MM.1S (cell line): ENCODE results near the gene EFCAB5.

Source experiments
- DNase-seq: peaks from one replicate; pipeline ENCODE4 v3.0.0-alpha.2; 2015
- H2AFZ ChIP-seq: fragments of 300-600 bp; sonication (generic); 2 replicates; pipeline ENCODE4 v1.6.0; 2016; ENCODE audit warnings: antibody characterized with exemption, low read length
- H3F3A ChIP-seq: fragments of 300-600 bp; sonication (generic); 2 replicates; pipeline ENCODE4 v1.6.1; 2016; ENCODE audit warnings: mild to moderate bottlenecking, antibody characterized with exemption, low read length, moderate library complexity, mixed read lengths; ENCODE audit not compliant: insufficient read depth
- H3K27ac ChIP-seq: fragments of 300-600 bp; sonication (generic); 2 replicates; pipeline ENCODE4 v1.5.1; 2016; ENCODE audit warnings: mild to moderate bottlenecking, low read length
- H3K27me3 ChIP-seq: fragments of 300-600 bp; sonication (generic); replicated peaks from 2 replicates; pipeline ENCODE4 v1.6.0; 2016; ENCODE audit warnings: low read length; ENCODE audit not compliant: insufficient read depth
- H3K36me3 ChIP-seq: fragments of 300-600 bp; sonication (generic); replicated peaks from 2 replicates; pipeline ENCODE4 v1.6.1; 2016; ENCODE audit warnings: mild to moderate bottlenecking, low read length, mixed read lengths; ENCODE audit not compliant: insufficient read depth
- H3K4me1 ChIP-seq: fragments of 300-600 bp; sonication (generic); 2 replicates; pipeline ENCODE4 v1.6.1; 2016; ENCODE audit warnings: low read length, mixed read lengths
- H3K4me2 ChIP-seq: fragments of 300-600 bp; sonication (generic); 2 replicates; pipeline ENCODE4 v1.6.0; 2016; ENCODE audit warnings: low read depth, low read length
- H3K4me3 ChIP-seq: fragments of 300-600 bp; sonication (generic); 2 replicates; pipeline ENCODE4 v1.5.1; 2016; ENCODE audit warnings: low read length, mixed read lengths
- H3K79me2 ChIP-seq: fragments of 300-600 bp; sonication (generic); 2 replicates; pipeline ENCODE4 v1.6.1; 2016; ENCODE audit warnings: mixed run types, low read length, mixed read lengths
- H3K9ac ChIP-seq: fragments of 300-600 bp; sonication (generic); 2 replicates; pipeline ENCODE4 v1.6.1; 2016; ENCODE audit warnings: low read length, mixed read lengths
- H3K9me2 ChIP-seq: fragments of 300-600 bp; sonication (generic); replicated peaks from 2 replicates; pipeline ENCODE4 v1.6.1; 2016; ENCODE audit warnings: mild to moderate bottlenecking, low read length, mixed read lengths; ENCODE audit not compliant: insufficient read depth
- H3K9me3 ChIP-seq: fragments of 300-600 bp; sonication (generic); replicated peaks from 2 replicates; pipeline ENCODE4 v1.6.1; 2016; ENCODE audit warnings: mild to moderate bottlenecking, low read length, mixed read lengths; ENCODE audit not compliant: insufficient read depth
- H4K20me1 ChIP-seq: fragments of 300-600 bp; sonication (generic); 2 replicates; pipeline ENCODE4 v1.6.1; 2016; ENCODE audit warnings: mild to moderate bottlenecking, low read length, moderate library complexity, mixed read lengths; ENCODE audit not compliant: insufficient read depth
- CTCF ChIP-seq: fragments of 300-600 bp; sonication (generic); IDR thresholded peaks from 2 replicates; pipeline ENCODE4 v1.5.1; 2016; ENCODE audit warnings: antibody characterized with exemption, low read length, mixed read lengths
- EZH2 ChIP-seq: fragments of 300-600 bp; sonication (generic); optimal IDR thresholded peaks from 2 replicates; pipeline ENCODE3; 2017; ENCODE audit warnings: low read depth, mild to moderate bottlenecking, antibody characterized with exemption, low read length, mixed read lengths
- EZH2phosphoT487 ChIP-seq: fragments of 300-600 bp; sonication (generic); IDR thresholded peaks from 2 replicates; pipeline ENCODE4 v1.6.1; 2018; ENCODE audit warnings: antibody characterized with exemption, low read length

The EFCAB5 gene

GRCh38 chr17:29918016-29918415 lies 23.4 kb upstream of the EFCAB5 start:
- Histone ChIP-seq H3K9me3 (no peaks in the 10 kb centered on the region), H3K9me2 (no peaks in the 10 kb centered on the region), H3K27me3 (no peaks in the 10 kb centered on the region), H3K4me2 (no peak overlapping the region), H3K27ac (no peak overlapping the region), H3K4me3 (no peak overlapping the region), H3K36me3 (0 out of 2 replicates have a peak, but pooled peaks cover 2% of the 10 kb centered on the region), H3K79me2 (peaks cover 66% of the 10 kb centered on the region), H2AFZ (no peak overlapping the region), H3K4me1 (peaks cover 10% of the 10 kb centered on the region; the same call in 1 of the 2 replicates), H3K9ac (no peak overlapping the region), H4K20me1 (no peaks in the 10 kb centered on the region), H3F3A (no peaks in the 10 kb centered on the region)
- no peak for TF ChIP-seq EZH2phosphoT487
- no peak for TF ChIP-seq EZH2
- TF ChIP-seq CTCF, result no peak
- no peak for DNase-seq

- Histone ChIP-seq H2AFZ (no peak overlapping the region), H3K36me3 (0 out of 2 replicates have a peak, but pooled peaks cover 2% of the 10 kb centered on the region), H3K9me3 (no peaks in the 10 kb centered on the region), H3K9ac (no peak overlapping the region), H3K4me1 (peaks cover 10% of the 10 kb centered on the region; the same call in 1 of the 2 replicates), H4K20me1 (no peaks in the 10 kb centered on the region), H3K27ac (no peak overlapping the region), H3K4me2 (no peak overlapping the region), H3F3A (no peaks in the 10 kb centered on the region), H3K27me3 (no peaks in the 10 kb centered on the region), H3K79me2 (peaks cover 70% of the 10 kb centered on the region), H3K9me2 (no peaks in the 10 kb centered on the region), H3K4me3 (no peak overlapping the region)
- no peak for DNase-seq
- TF ChIP-seq EZH2, result no peak
These were observed 22.2 kb upstream of the EFCAB5 start for GRCh38 chr17:29918922-29919856.

- Histone ChIP-seq H2AFZ (no peak overlapping the region), H3K27me3 (no peaks in the 10 kb centered on the region), H3K4me2 (no peak overlapping the region), H3K27ac (no peak overlapping the region), H3K36me3 (0 out of 2 replicates have a peak, but pooled peaks cover 2% of the 10 kb centered on the region), H3K4me1 (peaks cover 12% of the 10 kb centered on the region), H3K4me3 (no peak overlapping the region), H3K9me3 (no peaks in the 10 kb centered on the region), H3F3A (0 out of 2 replicates have a peak, but pooled peaks cover 3% of the 10 kb centered on the region), H3K9ac (no peak overlapping the region), H4K20me1 (no peaks in the 10 kb centered on the region), H3K9me2 (no peaks in the 10 kb centered on the region), H3K79me2 (peaks cover 90% of the 10 kb centered on the region)
- TF ChIP-seq EZH2phosphoT487, result no peak
- TF ChIP-seq CTCF, result no peak
- no peak for TF ChIP-seq EZH2
- DNase-seq, result no peak
These were observed 16.6 kb upstream of the EFCAB5 start for GRCh38 chr17:29924786-29925185.

- Histone ChIP-seq H3K27ac (no peak overlapping the region), H3K27me3 (no peaks in the 10 kb centered on the region), H3K36me3 (no peaks in the 10 kb centered on the region), H3K79me2 (peaks cover 70% of the 10 kb centered on the region), H4K20me1 (no peaks in the 10 kb centered on the region), H3K4me1 (peaks cover 21% of the 10 kb centered on the region), H2AFZ (no peak overlapping the region), H3K4me3 (no peak overlapping the region), H3F3A (peaks cover 16% of the 10 kb centered on the region; the same call in 1 of the 2 replicates), H3K4me2 (peak overlapping the region; percentile 98; the same call in 1 of the 2 replicates), H3K9me2 (no peaks in the 10 kb centered on the region), H3K9me3 (no peaks in the 10 kb centered on the region), H3K9ac (no peak overlapping the region)
- no peak for TF ChIP-seq CTCF
- TF ChIP-seq EZH2phosphoT487, result no peak
- TF ChIP-seq EZH2, result no peak
- no peak for DNase-seq
These were observed 13.9 kb upstream of the EFCAB5 start for GRCh38 chr17:29927546-29927945.
